Brain microvascular endothelial cell (primary cell): ENCODE measurements around the gene GNPDA1.
"Not testable (repeated sequence)": the region's sequence is repeated elsewhere in the genome, so short reads cannot be mapped to it uniquely, and the experiment has no call there.

Source experiments
- DNase-seq: peaks from one replicate; pipeline ENCODE4 v3.0.0-alpha.2; 2020
- H3K27ac ChIP-seq: fragments of 250-450 bp; sonication (Bioruptor Pico); 2 replicates; pipeline ENCODE4 v1.5.1; 2020; ENCODE audit warnings: mild to moderate bottlenecking, moderate library complexity
- H3K27me3 ChIP-seq: fragments of 250-450 bp; sonication (Bioruptor Pico); replicated peaks from 2 replicates; pipeline ENCODE4 v1.5.1; 2020; ENCODE audit warnings: mild to moderate bottlenecking
- H3K36me3 ChIP-seq: fragments of 250-450 bp; sonication (Bioruptor Pico); replicated peaks from 2 replicates; pipeline ENCODE4 v1.5.1; 2020; ENCODE audit warnings: mild to moderate bottlenecking
- H3K4me3 ChIP-seq: 2 replicates; pipeline ENCODE4 v1.5.1; 2011; ENCODE audit warnings: low read depth, mild to moderate bottlenecking, control low read depth, low read length, moderate library complexity
- in situ Hi-C: cut with HindIII; loops from 2 replicates; pipeline ENCODE4 v1.10.0; 2017; ENCODE audit warnings: low sequenced_read_pairs, low pct_ligation_motif_present
- TF ChIP-seq, protein P1 (sequence below): IDR thresholded peaks from 2 replicates; pipeline ENCODE4 v1.5.1; 2011; ENCODE audit warnings: low read depth, mild to moderate bottlenecking, moderate library complexity, low read length, control low read depth, inconsistent platforms; ENCODE audit errors: missing control alignments

GNPDA1 gene

GRCh38 chr5:142053426-142054151, 40.8 kb upstream of the GNPDA1 start:
- DNase-seq: peak; percentile 38
- TF ChIP-seq, protein P1, sequence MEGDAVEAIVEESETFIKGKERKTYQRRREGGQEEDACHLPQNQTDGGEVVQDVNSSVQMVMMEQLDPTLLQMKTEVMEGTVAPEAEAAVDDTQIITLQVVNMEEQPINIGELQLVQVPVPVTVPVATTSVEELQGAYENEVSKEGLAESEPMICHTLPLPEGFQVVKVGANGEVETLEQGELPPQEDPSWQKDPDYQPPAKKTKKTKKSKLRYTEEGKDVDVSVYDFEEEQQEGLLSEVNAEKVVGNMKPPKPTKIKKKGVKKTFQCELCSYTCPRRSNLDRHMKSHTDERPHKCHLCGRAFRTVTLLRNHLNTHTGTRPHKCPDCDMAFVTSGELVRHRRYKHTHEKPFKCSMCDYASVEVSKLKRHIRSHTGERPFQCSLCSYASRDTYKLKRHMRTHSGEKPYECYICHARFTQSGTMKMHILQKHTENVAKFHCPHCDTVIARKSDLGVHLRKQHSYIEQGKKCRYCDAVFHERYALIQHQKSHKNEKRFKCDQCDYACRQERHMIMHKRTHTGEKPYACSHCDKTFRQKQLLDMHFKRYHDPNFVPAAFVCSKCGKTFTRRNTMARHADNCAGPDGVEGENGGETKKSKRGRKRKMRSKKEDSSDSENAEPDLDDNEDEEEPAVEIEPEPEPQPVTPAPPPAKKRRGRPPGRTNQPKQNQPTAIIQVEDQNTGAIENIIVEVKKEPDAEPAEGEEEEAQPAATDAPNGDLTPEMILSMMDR: no peak
- Histone ChIP-seq H3K36me3 (no peaks in the 10 kb centered on the region), H3K27ac (no peak overlapping the region), H3K4me3 (no peak overlapping the region), H3K27me3 (no peaks in the 10 kb centered on the region)
- in situ Hi-C loops: no loop called here

DNA sequence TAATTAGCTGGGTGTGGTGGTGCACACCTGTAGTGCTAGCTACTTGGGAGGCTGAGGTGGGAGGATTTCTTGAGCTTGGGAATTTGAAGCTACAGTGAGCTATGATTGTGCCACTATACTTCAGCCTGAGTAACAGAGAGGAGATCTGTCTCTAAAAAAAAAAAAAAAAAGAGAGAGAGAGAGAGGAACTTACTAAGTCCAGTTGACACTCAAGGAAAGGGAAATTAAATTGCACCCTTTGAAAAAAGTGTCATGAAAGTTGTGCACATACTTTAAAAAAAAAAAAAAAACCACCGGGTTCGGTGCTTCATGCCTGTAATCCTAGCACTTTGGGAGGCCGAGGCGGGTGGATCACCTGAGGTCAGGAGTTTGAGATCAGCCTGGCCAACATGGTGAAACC, 39.2 kb upstream of the GNPDA1 start:
- H3K27me3 ChIP-seq, H3K27ac ChIP-seq, DNase-seq, H3K36me3 ChIP-seq, in situ Hi-C loops, H3K4me3 ChIP-seq: not testable (repeated sequence)

DNA sequence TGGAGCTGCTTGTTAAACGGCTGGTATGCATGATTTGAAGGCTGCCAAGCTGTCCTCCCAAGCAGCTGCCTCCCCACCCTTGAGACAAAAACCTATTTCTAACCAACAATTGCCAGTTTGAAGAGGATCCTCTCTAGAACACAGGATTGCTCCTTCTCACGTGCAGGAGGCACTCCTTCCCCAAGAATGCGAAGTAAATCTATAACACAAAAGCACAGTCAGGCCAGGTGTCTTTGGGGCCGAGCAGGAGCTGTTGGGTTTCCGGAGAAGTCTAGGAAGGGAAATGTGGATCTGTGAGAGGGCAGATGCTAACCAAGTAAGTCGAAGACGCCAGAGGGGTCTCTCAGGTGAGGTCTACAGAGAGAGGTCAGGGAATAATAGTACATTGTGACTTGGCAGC, 35.4 kb upstream of the GNPDA1 start:
- in situ Hi-C loops: no loop called here
- Histone ChIP-seq H3K27ac (no peak overlapping the region), H3K4me3 (no peak overlapping the region), H3K27me3 (no peaks in the 10 kb centered on the region), H3K36me3 (no peaks in the 10 kb centered on the region)
- TF ChIP-seq, protein P1: no peak
- no peak for DNase-seq

GRCh38 chr5:142046191-142046590, 33.4 kb upstream of the GNPDA1 start:
- H3K4me3 ChIP-seq: no peak overlapping the region

DNA sequence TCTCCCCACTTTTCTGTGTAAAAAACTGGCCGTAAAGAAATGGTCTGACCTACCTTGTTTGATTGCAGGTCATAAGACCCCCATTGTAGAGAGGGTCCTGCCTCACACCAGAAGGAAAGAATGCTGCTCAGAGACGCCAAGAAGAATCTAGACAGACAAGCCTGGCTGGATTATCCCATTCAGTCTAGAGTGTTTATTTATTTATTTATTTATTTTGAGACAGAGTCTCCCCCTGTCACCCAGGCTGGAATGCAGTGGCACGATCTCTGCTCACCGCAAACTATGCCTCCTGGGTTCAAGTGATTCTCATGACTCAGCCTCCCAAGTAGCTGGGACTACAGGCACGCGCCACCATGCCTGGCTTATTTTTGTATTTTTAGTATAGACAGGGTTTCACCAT, 28.1 kb upstream of the GNPDA1 start:
- H3K27me3 ChIP-seq, H3K27ac ChIP-seq, DNase-seq, H3K4me3 ChIP-seq, H3K36me3 ChIP-seq, in situ Hi-C loops: not testable (repeated sequence)

More at GRCh38 chr5:142046191-142046590, 33.4 kb upstream of the GNPDA1 start:
- TF ChIP-seq, protein P1: no peak
- in situ Hi-C loops: no loop called here
- DNase-seq: no peak
- Histone ChIP-seq H3K27ac (no peak overlapping the region), H3K36me3 (no peaks in the 10 kb centered on the region), H3K27me3 (no peaks in the 10 kb centered on the region)

DNA sequence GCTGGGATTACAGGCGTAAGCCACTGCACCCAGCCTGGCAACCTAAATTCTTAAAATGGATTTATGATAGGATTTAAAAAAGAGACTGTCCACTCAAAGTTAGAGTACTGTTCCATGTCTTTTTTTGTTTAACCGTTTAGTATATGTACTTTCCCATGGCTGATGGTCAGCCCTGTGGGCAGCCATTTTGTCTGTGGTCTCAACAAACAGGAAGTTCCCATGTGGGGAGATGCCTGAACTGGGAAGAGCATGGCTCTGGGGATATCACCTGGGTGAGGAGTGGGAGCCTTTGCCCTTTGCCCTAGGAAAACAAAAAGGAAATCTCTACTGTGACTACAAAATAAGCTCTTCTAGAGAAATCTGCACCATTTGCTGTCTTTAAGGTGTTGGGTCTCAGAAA, 27.5 kb upstream of the GNPDA1 start:
- in situ Hi-C loops: no loop called here
- no peak overlapping the region for H3K4me3 ChIP-seq
- no peak overlapping the region for H3K27ac ChIP-seq

More for the DNA sequence above, 27.5 kb upstream of the GNPDA1 start:
- Histone ChIP-seq H3K36me3 (no peaks in the 10 kb centered on the region), H3K27me3 (no peaks in the 10 kb centered on the region)
- TF ChIP-seq, protein P1: no peak
- DNase-seq: no peak
